Measurements from ENCODE around the gene TIGAR. TPM values are rescaled to one million over a fixed set of nuclear protein-coding genes. Genes with fewer than 3 reads are reported as not detected.

TIGAR gene
- total RNA-seq, 2 experiments from 2014 or later = 5.3 to 7.1 TPM

DNA sequence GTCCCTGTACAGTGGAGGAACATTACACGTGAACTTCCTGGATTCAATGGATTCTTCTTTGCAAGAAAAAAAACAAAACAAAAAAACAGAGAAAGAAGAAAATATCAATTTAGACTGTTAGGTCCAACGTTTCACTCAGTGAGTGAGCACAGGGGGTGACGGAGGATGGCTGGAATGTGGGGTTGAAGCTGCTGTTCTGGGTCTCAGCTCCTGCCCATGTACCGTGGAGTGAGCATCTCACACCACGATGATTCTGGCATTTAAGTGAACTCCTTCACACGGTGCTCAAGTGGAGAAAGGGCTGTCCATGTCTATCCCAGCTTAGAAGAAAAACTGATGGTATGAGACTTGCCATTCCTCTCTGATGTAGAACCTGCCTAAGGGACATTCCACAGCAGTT, 24.3 kb upstream of the TIGAR start:
- no peak overlapping the region for H3K4me3 ChIP-seq (ENCODE audit: low read length)
- H3K9me3 ChIP-seq (ENCODE audit: control insufficient read depth in 1 of 2, insufficient read depth in 1 of 2, low read length in 2 of 2) = no peaks in the 10 kb centered on the region
- Mint-ChIP-seq H3K4me1 (ENCODE audit: low read depth) (peaks cover 60% of the 10 kb centered on the region), H3K9me3 (no peaks in the 10 kb centered on the region), H3K27me3 (no peaks in the 10 kb centered on the region), H3K36me3 (ENCODE audit: low read depth) (peaks cover 99% of the 10 kb centered on the region), H3K4me3 (no peak overlapping the region), H3K27ac (peak overlapping the region; percentile 61)
- ATAC-seq (ENCODE audit: poor library complexity) = no peak
- H3K27ac ChIP-seq (ENCODE audit: low read depth in 1 of 2, low read length in 2 of 2) = no peak overlapping the region
- ChIA-PET POLR2A (interaction anchor here (0.7 to 1.5 kb wide), 3 partner anchors 9 to 352 kb away, joined by 3 to 5 read pairs (median 3); partner anchors contain the start of genes AKAP3 and NDUFA9), CTCF (no interaction called here)
- peaks cover 34% of the 10 kb centered on the region for H3K4me1 ChIP-seq (ENCODE audit: insufficient read depth, low read length)
- DNase-seq = no peak
- no peaks in the 10 kb centered on the region for H3K27me3 ChIP-seq (ENCODE audit: control insufficient read depth in 1 of 2, insufficient read depth in 2 of 2, low read length in 2 of 2)
- H3K36me3 ChIP-seq (ENCODE audit: insufficient read depth, low read length) = peaks cover 92% of the 10 kb centered on the region
- intact Hi-C loops (cut with DNase I, micrococcal nuclease) = no loop called here
- TF ChIP-seq, protein P1, sequence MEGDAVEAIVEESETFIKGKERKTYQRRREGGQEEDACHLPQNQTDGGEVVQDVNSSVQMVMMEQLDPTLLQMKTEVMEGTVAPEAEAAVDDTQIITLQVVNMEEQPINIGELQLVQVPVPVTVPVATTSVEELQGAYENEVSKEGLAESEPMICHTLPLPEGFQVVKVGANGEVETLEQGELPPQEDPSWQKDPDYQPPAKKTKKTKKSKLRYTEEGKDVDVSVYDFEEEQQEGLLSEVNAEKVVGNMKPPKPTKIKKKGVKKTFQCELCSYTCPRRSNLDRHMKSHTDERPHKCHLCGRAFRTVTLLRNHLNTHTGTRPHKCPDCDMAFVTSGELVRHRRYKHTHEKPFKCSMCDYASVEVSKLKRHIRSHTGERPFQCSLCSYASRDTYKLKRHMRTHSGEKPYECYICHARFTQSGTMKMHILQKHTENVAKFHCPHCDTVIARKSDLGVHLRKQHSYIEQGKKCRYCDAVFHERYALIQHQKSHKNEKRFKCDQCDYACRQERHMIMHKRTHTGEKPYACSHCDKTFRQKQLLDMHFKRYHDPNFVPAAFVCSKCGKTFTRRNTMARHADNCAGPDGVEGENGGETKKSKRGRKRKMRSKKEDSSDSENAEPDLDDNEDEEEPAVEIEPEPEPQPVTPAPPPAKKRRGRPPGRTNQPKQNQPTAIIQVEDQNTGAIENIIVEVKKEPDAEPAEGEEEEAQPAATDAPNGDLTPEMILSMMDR (IDR thresholded peaks at IDR 0.05) = no peak

DNA sequence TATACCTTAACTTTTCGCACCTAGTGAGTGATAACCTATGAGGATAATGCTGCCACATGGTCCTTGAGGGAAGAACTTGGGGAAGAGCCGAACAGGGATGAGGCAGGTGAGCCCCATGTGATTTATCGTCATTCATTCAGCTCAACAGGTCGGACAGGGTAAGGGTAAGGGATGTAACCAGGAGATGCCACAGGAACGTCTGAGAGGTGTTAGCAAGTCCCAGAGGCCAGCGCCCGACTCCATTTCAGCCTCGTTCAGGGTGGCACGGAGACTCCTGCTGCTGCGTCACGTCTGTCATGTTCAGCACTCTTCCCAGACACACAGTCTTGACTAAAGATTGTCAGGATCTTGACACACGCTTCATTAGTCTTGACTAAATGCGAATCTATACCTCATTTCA, 23.4 kb upstream of the TIGAR start:
- intact Hi-C loops (cut with DNase I, micrococcal nuclease) = no loop called here
- no peak overlapping the region for H3K4me3 Mint-ChIP-seq
- no peak for DNase-seq
- no peak overlapping the region for H3K4me3 ChIP-seq (ENCODE audit: low read length)
- CTCF ChIA-PET = interaction anchor here (0.8 kb wide), 1 partner anchor 21 kb away, joined by 3 read pairs; no protein-coding TSS in a partner anchor
- H3K9me3 Mint-ChIP-seq = no peaks in the 10 kb centered on the region
- peak overlapping the region; percentile 24 for H3K27ac Mint-ChIP-seq
- H3K36me3 ChIP-seq (ENCODE audit: insufficient read depth, low read length) = peaks cover 92% of the 10 kb centered on the region
- no peaks in the 10 kb centered on the region for H3K27me3 ChIP-seq (ENCODE audit: control insufficient read depth in 1 of 2, insufficient read depth in 2 of 2, low read length in 2 of 2)
- H3K4me1 ChIP-seq (ENCODE audit: insufficient read depth, low read length) = peaks cover 27% of the 10 kb centered on the region
- peaks cover 52% of the 10 kb centered on the region for H3K4me1 Mint-ChIP-seq (ENCODE audit: low read depth)
- no peaks in the 10 kb centered on the region for H3K27me3 Mint-ChIP-seq
- POLR2A ChIA-PET = interaction anchor here (0.7 to 1.5 kb wide), 3 partner anchors 8 to 351 kb away, joined by 3 to 5 read pairs (median 3); partner anchors contain the start of genes AKAP3 and NDUFA9
- ATAC-seq (ENCODE audit: poor library complexity) = no peak
- H3K9me3 ChIP-seq (ENCODE audit: control insufficient read depth in 1 of 2, insufficient read depth in 1 of 2, low read length in 2 of 2) = no peaks in the 10 kb centered on the region
- no peak overlapping the region for H3K27ac ChIP-seq (ENCODE audit: low read depth in 1 of 2, low read length in 2 of 2)
- peaks cover 99% of the 10 kb centered on the region for H3K36me3 Mint-ChIP-seq (ENCODE audit: low read depth)
- TF ChIP-seq, protein P1 (IDR thresholded peaks at IDR 0.05) = no peak

DNA sequence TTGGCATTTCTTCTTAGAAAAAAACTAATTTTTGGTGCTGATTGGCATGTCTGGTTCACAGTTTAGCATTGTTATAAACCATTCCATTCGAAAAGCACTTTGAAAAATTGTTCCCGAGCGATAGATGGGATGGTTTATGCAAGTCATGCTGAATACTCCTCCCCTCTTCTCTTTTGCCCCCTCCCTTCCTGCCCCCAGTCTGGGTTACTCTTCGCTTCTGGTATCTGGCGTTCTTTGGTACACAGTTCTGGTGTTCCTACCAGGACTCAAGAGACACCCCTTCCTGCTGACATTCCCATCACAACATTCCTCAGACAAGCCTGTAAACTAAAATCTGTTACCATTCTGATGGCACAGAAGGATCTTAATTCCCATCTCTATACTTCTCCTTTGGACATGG, 20.1 kb upstream of the TIGAR start:
- H3K27me3 ChIP-seq (ENCODE audit: control insufficient read depth in 1 of 2, insufficient read depth in 2 of 2, low read length in 2 of 2) = no peaks in the 10 kb centered on the region
- Mint-ChIP-seq H3K36me3 (ENCODE audit: low read depth) (peaks cover 99% of the 10 kb centered on the region), H3K4me3 (no peak overlapping the region), H3K4me1 (ENCODE audit: low read depth) (peaks cover 19% of the 10 kb centered on the region), H3K9me3 (no peaks in the 10 kb centered on the region), H3K27ac (no peak overlapping the region), H3K27me3 (no peaks in the 10 kb centered on the region)
- ATAC-seq (ENCODE audit: poor library complexity) = no peak
- no peak overlapping the region for H3K4me3 ChIP-seq (ENCODE audit: low read length)
- H3K27ac ChIP-seq (ENCODE audit: low read depth in 1 of 2, low read length in 2 of 2) = no peak overlapping the region
- no peaks in the 10 kb centered on the region for H3K9me3 ChIP-seq (ENCODE audit: control insufficient read depth in 1 of 2, insufficient read depth in 1 of 2, low read length in 2 of 2)
- no peak for DNase-seq
- POLR2A ChIA-PET = interaction anchor here (0.6 kb wide), 1 partner anchor 22 kb away, joined by 3 read pairs; no protein-coding TSS in a partner anchor
- peaks cover 3% of the 10 kb centered on the region for H3K4me1 ChIP-seq (ENCODE audit: insufficient read depth, low read length)
- CTCF ChIA-PET = no interaction called here
- intact Hi-C loops (cut with DNase I, micrococcal nuclease) = no loop called here
- TF ChIP-seq, protein P1 (IDR thresholded peaks at IDR 0.05) = no peak
- H3K36me3 ChIP-seq (ENCODE audit: insufficient read depth, low read length) = peaks cover 92% of the 10 kb centered on the region
